ENCODE data around the gene TTC31.

Gene TTC31

DNA sequence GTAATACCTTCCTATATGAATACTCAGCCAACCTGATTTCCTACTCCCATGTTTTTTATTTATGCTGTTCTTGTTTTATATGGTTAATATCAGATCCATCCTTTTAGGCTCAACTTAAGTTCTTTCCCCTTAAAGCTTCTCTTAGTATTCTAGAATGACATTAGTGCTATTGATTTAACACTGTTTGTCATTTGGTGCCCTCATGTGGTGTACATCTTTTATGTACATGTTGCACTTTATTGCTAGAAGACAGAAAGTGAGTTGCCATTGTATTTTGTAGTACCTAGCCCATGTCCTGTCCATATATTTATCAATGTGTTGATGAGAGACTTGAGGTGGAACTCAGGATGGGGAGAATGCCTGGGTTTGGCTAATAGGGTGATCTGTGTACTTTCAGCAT is 49.3 kb downstream of the TTC31 start:
- Mint-ChIP-seq H3K9me3 (no peaks in the 10 kb centered on the region), H3K4me1 (peaks cover 25% of the 10 kb centered on the region), H3K4me3 (peak overlapping the region; percentile 67 to 99 (median 80)), H3K36me3 (ENCODE audit: low read depth) (peaks cover 15% of the 10 kb centered on the region), H3K27ac (peak overlapping the region in 2 of 3 experiments; percentile 3 to 6), H3K27me3 (ENCODE audit: low read depth) (no peaks in the 10 kb centered on the region)
- peak; percentile 15 to 28 (median 23) for TF ChIP-seq CTCF (IDR thresholded peaks at IDR 0.05; ENCODE audit: unreplicated experiment in 3 of 3)

DNA sequence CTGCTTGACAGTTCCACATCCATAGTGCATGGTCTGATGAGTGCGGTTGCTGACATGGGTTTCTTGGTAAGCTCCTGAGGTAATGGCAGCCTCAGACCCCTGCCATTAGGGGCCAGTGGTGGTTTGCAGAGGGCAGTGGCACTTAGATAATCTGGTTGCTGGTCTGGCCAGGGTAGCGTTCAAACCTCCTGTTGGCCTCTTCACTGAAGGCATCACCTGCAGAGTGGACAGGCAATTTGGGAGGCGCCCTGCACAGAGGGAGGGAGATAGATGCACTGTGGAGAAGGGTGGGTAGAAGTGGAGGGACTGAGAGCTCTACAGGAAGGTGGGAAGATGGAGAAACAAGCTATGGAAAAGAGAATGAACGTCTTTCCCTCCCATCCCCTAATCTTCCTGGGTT is 50.6 kb downstream of the TTC31 start:
- Mint-ChIP-seq H3K27me3 (ENCODE audit: low read depth) (no peaks in the 10 kb centered on the region), H3K4me3 (no peak overlapping the region), H3K9me3 (no peaks in the 10 kb centered on the region), H3K27ac (no peak overlapping the region), H3K36me3 (ENCODE audit: low read depth) (peaks cover 8% of the 10 kb centered on the region), H3K4me1 (peaks cover 20% of the 10 kb centered on the region)
- TF ChIP-seq CTCF (IDR thresholded peaks at IDR 0.05; ENCODE audit: unreplicated experiment in 3 of 3), result no peak

DNA sequence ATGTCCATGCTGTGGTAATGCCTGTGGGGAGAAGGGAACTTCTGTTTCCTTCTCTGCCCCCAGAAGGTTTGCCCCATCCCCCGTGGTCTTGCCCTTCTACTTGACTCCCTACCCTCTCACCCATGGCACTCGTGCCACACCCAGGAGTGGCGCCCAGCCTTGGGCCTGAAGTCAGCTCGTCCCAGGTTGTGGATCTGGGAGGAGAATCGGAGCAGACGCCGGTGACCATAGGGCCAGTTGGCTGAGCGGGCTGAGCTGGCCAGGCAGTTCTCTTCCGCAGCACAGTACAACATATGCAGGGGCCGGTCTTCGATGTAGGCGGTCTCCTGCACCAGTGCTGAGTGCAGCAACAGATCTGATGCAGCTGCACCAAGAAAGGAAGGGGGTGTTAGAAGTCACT is 51.5 kb downstream of the TTC31 start:
- H3K27me3 Mint-ChIP-seq (ENCODE audit: low read depth), result no peaks in the 10 kb centered on the region

DNA sequence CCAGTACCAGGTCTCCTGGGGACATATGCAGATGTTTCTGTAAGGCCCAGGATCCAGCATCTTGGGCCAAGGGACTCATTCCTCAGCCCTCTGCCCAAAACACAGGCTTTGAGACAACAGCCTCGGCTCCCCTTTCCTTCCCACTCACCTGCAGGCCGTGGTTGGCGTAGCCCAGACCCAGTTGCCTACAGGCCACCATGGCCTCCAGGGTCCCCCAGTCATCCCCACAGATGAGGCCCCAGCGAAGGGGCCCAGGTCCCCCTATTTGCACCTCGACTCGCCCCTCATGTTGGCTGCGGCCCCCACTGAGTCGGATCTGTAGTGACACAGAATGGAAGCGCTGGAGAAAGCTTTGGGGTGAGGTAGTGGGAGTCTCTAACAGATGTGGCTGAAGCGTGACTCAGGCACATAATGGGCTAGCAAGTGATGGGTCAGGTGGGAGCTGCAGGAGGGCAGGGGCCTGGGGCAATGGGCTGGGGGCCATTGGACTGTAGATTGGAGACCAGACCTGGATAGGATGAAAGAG is 52.6 kb downstream of the TTC31 start:
- TF ChIP-seq CTCF (IDR thresholded peaks at IDR 0.05; ENCODE audit: unreplicated experiment in 3 of 3), result no peak
- Mint-ChIP-seq H3K36me3 (ENCODE audit: low read depth) (peaks cover 8% of the 10 kb centered on the region), H3K27me3 (ENCODE audit: low read depth) (no peaks in the 10 kb centered on the region), H3K4me1 (peaks cover 12% of the 10 kb centered on the region), H3K4me3 (no peak overlapping the region), H3K9me3 (no peaks in the 10 kb centered on the region), H3K27ac (no peak overlapping the region)

More for the DNA sequence above, 51.5 kb downstream of the TTC31 start:
- Mint-ChIP-seq H3K4me3 (no peak overlapping the region), H3K4me1 (peaks cover 13% of the 10 kb centered on the region), H3K36me3 (ENCODE audit: low read depth) (peaks cover 8% of the 10 kb centered on the region), H3K27ac (no peak overlapping the region), H3K9me3 (no peaks in the 10 kb centered on the region)
- no peak for TF ChIP-seq CTCF (IDR thresholded peaks at IDR 0.05; ENCODE audit: unreplicated experiment in 3 of 3)

- TF ChIP-seq CTCF (IDR thresholded peaks at IDR 0.05; ENCODE audit: unreplicated experiment in 3 of 3), result no peak
- Mint-ChIP-seq H3K9me3 (no peaks in the 10 kb centered on the region), H3K27me3 (ENCODE audit: low read depth) (no peaks in the 10 kb centered on the region), H3K4me3 (no peak overlapping the region), H3K4me1 (peaks cover 6% of the 10 kb centered on the region), H3K36me3 (ENCODE audit: low read depth) (peaks cover 11% of the 10 kb centered on the region), H3K27ac (no peak overlapping the region)
Measured at GRCh38 chr2:74536166-74536950, 53.5 kb downstream of the TTC31 start.

GRCh38 chr2:74537140-74537539 is 54.3 kb downstream of the TTC31 start:
- Mint-ChIP-seq H3K27me3 (ENCODE audit: low read depth) (no peaks in the 10 kb centered on the region), H3K36me3 (ENCODE audit: low read depth) (peaks cover 11% of the 10 kb centered on the region), H3K27ac (no peak overlapping the region), H3K9me3 (no peaks in the 10 kb centered on the region), H3K4me3 (no peak overlapping the region), H3K4me1 (peaks cover 3% of the 10 kb centered on the region)
- TF ChIP-seq CTCF (IDR thresholded peaks at IDR 0.05; ENCODE audit: unreplicated experiment in 3 of 3), result no peak

Data from nephron (organoid).